Left colon (tissue), 2 donors: Measurements from ENCODE around the gene DENND4C. TPM values are rescaled to one million over a fixed set of nuclear protein-coding genes. Genes with fewer than 3 reads are reported as not detected.
"Not testable (repeated sequence)": the region's sequence is repeated elsewhere in the genome, so short reads cannot be mapped to it uniquely, and the experiment has no call there.

Experiments
- ATAC-seq: fragments of 200-7000 bp; cut with Tn5 transposase; one replicate; pipeline ENCODE4 v1.9.1; 2020; ENCODE audit warnings: mild to moderate bottlenecking, moderate library complexity
- DNase-seq, 2 donors: peaks; one replicate each; pipeline ENCODE4 v3.0.0-alpha.2; 2020
- intact Hi-C, 2 donors: fragments of 100-400 bp; cut with DNase I in 1 of 2; cut with micrococcal nuclease in 1 of 2; formaldehyde crosslinking; loops; one replicate each; pipeline versions ENCODE4 v1.11.2 to v1.14.0; 2022; cut with DNase I, micrococcal nuclease
- total RNA-seq, 2 donors: library from RNA; stranded (reverse); fragmentation: NEBNext Ultra II Directional; extraction: Animal tissue kit (Norgen Biotek cat#: 25700); gene quantifications; one replicate each; pipeline ENCODE4 v1.2.1, GENCODE V29; 2021
- donor health status: DM: no; HTN: no; CAD: no.
- donor health status: DM: yes; HTN: yes; CAD: no.

DENND4C gene
- total RNA-seq, 2 donors from 2014 or later: 59.6 to 67.0 TPM

DNA sequence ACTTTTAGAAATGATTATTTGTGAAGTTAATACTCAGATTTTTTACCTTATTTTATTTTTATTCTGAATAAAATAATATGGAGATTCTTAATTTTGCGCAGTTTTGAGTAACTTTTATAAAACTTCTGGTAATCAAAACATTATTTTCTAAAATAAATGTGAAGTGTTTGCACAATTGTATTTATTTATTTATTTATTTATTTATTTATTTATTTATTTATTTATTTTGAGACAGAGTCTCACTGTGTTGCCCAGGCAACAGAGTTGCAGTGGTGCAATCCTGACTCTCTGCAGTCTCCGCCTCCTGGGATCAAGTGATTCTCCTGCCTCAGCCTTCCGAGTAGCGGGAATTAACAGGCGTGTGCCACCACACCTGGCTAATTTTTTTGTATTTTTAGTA is 76.1 kb downstream of the DENND4C start:
- ATAC-seq (no peak), DNase-seq (no peak)
- intact Hi-C loops: loop anchor here in 1 of 2 donors (10.0 kb wide), 1 partner anchor 72 kb away; the partner anchor contains the start of gene DENND4C

DNA sequence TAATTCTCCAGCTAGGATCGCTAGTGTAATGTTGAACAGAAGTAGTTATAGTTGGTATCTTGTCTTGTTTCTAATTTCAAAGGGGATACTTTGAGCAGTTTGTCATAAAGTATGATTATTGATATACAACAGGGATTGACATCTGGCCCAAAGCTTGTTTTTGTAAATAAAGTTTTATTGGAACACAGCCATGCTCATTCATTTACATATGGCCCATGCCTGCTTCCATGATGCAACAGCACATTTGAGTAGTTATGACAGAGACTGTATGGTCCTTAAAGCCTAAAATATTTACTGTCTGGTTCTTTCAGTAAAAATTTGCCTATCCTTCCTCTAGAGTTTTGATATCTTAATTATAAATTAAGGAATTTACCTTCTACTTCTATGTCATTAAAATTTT is 79.8 kb downstream of the DENND4C start:
- no peak for DNase-seq
- no peak for ATAC-seq
- intact Hi-C loops: no loop called here

DNA sequence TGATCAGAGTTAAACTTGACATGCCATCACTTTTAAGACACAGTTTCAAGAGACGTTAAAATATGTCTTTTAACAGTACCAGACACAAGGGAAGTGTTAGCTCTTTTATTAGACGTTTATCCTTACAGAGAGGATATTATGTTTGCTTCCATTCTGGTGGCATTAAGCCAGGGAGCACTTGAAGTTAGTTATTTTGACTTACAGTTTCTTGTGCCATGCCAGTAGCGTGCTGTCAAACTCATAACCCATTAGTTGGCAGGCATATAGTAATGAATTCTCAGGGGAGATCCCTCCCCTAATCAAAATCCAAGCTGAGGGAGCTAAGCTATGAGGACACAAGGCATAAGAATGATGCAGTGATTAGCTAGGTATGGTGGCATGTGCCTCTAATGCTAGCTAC is 83.1 kb downstream of the DENND4C start:
- DNase-seq (no peak), ATAC-seq (no peak)
- intact Hi-C loops: no loop called here

DNA sequence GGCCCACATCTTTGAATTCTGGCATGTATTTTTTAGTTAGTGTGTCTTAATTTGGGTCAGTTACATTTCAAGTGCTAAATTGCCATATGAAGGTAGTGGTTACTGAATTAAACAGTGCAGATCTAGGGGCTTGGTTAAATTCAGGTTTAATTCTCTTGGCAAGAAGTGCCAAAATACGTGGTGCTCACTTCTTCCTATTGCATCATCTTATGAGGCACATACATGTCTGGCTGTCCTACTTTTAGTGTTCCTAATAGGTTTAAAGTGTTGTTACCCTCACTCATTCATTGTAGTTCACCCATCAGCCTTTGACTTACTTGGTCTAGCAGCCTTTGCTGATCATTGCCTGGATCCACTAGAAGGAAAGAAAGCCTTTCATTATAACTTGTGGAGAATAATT is 90.0 kb downstream of the DENND4C start:
- DNase-seq (no peak), ATAC-seq (no peak)
- intact Hi-C loops: no loop called here

DNA sequence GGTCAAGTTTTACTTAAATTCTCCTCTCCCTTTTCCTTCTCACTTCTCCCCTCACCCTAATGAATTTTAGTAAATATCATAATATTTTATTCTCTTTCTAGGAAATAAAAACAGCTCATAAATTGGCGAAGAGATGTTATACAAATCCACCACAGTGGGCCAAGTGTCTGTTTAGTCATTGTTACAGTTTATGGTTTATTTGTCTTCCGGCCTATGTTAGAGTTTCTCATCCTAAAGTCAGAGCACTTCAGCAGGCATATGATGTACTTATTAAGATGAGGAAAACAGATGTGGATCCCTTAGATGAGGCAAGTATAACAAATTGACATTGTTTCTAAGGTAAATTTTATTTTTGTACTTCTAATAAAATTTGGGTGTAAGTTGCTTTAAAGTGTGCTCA is 101.4 kb downstream of the DENND4C start:
- ATAC-seq (peak; percentile 76), DNase-seq (no peak)
- intact Hi-C loops: no loop called here

DNA sequence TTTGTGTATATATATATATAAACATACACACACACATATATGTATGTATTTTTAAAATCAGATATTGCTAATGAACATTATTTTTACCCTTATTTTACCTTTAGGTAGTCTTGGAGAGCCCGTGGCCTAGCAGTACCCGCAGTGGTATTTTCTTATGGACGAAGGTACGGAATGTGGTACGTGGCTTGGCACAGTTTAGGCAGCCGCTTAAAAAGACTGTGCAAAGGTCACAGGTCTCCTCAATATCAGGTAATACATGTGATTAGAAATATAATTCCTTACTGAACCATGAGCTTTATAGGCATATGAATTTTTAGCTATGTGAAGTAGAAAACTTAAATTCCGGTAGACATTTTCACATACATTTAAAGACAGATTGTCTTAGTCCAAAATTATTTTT is 105.7 kb downstream of the DENND4C start:
- no peak for ATAC-seq
- intact Hi-C loops: no loop called here
- DNase-seq: no peak

DNA sequence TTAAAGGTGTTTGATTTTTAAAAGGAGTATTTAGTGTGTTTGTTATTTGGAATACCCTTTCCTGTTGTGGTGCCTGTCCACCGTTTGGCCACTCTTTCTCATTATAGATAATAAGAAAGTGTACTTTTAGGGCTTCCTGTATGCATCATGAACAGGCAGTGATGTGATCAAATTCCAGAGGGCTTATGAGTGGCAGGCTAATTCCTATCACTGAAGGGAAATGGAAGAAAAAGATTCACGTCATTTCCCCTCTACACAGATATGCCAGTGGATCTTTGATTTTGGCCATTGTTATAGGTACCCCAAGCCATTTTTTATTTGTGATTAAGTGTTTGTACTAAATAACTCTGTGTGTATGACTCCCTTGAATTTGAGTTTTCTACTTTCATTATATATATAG is 112.5 kb downstream of the DENND4C start:
- intact Hi-C loops: no loop called here
- ATAC-seq: no peak
- no peak for DNase-seq

DNA sequence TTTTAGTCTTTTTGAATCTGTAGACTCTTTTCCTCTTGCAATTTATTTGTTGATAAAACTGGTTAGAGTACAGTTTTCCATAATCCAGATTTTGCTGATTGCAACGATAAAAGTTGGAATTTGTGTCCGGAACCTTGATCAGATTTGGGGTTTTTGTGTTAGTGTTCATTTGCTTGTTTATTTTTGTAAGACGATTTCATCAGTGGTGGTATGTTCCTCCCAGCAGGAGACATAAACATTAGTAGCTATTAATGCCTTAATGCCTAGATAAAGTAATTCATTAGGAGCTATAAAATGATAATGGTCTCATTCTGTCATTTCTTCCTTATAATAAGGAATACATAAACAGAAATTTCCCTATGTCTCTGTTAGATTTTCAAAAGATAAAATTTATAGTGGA is 128.2 kb downstream of the DENND4C start:
- intact Hi-C loops: no loop called here
- no peak for ATAC-seq
- no peak for DNase-seq

DNA sequence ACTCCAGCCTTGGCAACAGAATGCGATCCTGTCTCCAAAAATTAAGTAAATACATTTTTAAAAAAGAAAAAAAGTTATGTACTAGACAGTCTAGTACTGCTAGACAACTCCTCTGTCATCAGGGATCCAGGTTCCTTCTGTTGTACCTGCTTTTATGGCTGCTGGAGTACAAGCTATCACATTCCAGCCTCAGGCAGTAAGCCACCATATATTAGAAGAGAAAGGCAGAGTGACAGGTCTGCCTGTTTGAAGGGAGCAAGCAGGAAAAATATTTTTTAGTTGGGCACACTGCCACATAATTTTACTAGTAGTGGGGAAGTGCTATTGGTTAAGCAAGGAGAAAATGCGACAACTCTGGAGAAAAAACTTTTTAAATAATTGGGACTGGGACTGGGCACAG is 138.6 kb downstream of the DENND4C start:
- ATAC-seq (no peak), DNase-seq (no peak)
- intact Hi-C loops: no loop called here

DNA sequence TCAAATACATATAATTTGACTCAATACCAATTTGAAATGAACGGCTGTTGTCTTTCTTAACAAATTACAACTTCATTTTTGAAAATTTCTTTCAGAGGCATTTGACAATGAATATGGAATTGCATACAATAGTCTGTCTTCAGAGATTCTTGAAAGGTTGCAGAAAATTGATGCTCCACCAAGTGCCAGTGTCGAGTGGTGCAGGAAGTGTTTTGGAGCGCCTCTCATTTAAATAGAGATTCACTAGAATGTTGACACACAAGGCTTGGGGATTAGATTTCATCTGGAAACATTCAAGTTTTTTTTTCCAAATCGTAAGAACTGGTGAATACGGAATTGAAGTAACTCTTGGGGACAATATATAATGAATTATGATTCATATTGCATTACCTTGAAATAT is 141.4 kb downstream of the DENND4C start:
- intact Hi-C loops: no loop called here
- ATAC-seq (no peak), DNase-seq (no peak)

DNA sequence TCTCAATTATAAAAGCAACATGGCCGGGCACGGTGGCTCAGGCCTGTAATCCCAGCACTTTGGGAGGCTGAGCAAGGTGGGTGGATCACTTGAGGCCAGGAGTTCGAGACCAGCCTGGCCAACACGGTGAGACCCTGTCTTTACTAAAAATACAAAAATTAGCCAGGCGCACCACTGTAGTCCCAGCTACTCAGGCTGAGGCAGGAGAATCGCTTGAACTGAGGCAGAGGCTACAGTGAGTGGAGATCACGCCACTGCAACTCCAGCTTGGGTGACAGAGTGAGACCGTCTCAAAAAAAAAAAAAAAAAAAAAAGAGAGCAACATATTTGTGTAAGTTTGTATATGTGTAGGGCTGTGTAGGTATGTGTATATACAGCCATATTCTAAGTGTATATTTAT is 142.1 kb downstream of the DENND4C start:
- DNase-seq (no peak), ATAC-seq (no peak)
- intact Hi-C loops: no loop called here

DNA sequence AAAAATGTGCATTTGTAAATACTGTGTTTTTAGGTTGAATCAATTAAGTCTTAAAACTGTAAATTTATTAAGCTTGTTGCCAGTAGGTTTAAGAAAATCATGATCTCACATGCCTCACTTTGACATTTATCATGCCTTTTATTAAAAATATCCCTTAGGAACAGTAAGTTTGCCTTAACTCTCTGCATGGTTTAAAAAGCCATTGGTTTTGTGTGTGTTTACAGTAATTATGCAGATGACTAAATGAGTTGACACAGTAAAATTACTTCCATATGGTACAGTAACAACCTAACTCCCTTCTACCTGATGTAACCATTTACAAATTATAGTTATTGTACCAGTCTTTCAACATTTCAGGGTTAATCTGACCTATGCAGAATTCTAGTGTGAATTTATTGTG is 143.0 kb downstream of the DENND4C start:
- intact Hi-C loops: no loop called here
- ATAC-seq (no peak), DNase-seq (no peak)

DNA sequence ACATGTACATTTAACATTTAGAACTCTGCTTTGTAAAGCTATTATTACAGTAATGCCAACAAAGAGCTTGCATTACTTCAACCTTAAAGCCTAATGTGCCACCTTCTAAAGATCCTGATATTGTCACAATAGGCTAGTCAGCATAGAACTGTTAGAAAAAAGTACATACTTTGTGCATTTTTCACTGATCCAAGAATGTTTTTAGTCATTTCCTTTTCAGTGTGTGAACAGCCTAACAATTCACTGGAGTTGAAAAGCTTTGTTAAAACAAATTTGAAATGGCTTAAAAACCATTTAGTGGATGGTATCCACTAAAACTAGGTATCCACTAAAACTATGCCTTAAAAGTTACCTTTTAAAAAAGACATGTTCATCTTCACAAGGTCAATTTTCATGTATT is 145.0 kb downstream of the DENND4C start:
- ATAC-seq: no peak
- intact Hi-C loops: no loop called here

DNA sequence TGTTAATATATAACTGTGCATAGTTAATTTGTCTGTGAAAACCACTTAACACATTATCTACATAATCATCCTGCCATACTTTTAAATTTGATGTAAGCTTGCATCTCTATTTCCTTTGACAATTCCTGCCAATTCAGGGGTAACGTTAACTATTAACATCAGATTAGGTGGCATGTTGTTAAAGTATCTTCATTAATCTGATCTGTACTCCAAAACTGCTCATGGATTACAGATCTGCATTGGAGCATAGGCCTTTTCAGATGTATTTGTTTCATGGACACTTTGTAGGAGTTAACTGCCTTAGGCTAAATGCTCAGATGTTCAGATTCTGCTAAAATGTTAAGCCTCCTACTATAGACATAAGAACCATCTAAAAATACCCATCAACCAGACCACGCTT is 146.4 kb downstream of the DENND4C start:
- intact Hi-C loops: no loop called here
- DNase-seq: no peak
- ATAC-seq: no peak

More for the DNA sequence above, 145.0 kb downstream of the DENND4C start:
- no peak for DNase-seq

DNA sequence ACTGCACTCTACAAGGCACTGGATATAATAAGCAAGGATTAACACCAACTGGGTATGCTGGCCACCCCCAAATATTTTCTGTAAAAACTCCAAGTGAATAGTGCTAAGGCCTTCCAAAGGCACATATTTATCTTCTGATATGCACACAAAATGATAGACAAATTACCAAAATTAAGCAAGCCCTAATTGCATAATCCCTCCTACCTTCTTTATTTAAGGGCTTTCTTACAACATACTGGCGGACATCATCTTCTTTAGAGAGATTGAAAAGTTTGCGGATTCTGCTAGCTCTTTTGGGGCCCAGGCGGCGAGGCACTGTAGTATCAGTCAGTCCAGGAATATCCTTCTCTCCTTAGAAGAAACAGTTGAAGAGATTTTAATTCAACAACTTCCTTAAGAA is 147.7 kb downstream of the DENND4C start:
- no peak for ATAC-seq
- intact Hi-C loops: no loop called here
- DNase-seq: no peak

DNA sequence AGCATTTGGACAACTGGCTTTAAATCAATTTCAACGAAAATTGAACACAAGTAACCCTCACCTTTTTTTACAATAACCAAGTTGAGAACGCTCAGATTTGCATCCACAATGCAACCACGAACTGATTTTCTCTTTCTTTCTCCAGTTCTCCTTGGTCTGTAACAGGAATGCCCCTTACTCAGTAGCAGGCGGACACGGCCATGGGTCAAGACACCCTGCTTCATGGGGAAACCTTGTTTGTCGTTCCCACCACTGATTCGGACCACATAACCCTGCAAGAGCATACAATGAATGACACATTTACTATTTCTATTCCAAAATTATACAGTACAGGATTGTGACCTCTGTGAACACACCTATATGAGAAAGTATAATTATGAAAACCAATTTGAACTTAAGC is 148.2 kb downstream of the DENND4C start:
- intact Hi-C loops: no loop called here
- ATAC-seq (no peak), DNase-seq (no peak)

DNA sequence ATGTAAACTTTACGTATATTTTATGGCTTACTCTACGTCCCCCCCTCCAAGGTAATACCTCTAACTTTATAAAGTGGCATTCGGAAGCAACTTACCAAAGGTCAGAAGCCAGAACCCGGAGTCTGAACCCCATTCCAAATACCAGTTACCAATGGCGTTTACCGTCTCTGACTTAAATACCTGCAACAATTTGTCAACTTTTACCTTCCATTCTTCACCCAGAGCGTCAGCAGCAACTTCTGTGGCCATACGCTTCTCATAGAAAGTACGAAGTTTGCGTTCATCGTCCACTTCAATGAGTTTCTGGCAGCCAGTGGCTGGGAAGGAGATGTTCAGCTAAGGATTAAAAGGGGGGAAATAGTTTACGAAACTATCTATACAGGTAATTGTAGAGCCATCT is 148.8 kb downstream of the DENND4C start:
- peak; percentile 2 for ATAC-seq
- intact Hi-C loops: no loop called here
- DNase-seq: no peak

DNA sequence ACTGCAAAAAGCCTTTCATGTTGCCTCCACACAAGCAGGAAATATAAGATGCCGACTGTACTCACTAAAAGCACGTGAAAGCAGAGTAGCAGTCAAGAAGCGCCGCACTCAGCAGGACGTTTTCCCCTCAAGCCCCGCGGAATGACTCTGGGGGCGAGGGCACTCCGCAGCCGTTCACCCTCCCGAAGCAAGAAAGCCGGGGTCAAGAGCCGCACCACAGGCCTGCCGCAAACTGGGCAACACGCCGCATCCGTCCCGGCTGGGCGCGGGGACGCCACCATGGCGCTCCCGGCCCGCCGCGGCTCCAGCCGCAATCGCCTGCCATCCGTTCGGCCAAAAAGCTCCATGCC is 149.2 kb downstream of the DENND4C start:
- intact Hi-C loops: loop anchor here in 1 of 2 donors (10.0 kb wide), 1 partner anchor 75 kb away; no protein-coding TSS in a partner anchor
- DNase-seq: peak in 1 of 2 donors; percentile 38

DNA sequence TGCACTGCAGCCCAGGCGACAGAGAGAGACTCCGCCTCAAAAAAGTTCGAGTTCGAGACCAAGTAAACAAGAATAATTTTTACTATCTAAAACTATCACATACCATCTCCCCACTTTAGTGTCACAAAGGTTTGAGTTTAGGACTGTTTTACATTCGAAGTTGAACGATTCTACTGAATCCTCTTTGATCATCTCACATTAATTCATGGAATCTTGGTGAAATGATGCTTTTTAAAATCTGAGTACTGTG is 150.3 kb downstream of the DENND4C start:
- ATAC-seq (peak; percentile 1), DNase-seq (no peak)
- intact Hi-C loops: loop anchor here in 1 of 2 donors (10.0 kb wide), 1 partner anchor 74 kb away; no protein-coding TSS in a partner anchor

More for the DNA sequence above, 149.2 kb downstream of the DENND4C start:
- peak; percentile 47 for ATAC-seq

DNA sequence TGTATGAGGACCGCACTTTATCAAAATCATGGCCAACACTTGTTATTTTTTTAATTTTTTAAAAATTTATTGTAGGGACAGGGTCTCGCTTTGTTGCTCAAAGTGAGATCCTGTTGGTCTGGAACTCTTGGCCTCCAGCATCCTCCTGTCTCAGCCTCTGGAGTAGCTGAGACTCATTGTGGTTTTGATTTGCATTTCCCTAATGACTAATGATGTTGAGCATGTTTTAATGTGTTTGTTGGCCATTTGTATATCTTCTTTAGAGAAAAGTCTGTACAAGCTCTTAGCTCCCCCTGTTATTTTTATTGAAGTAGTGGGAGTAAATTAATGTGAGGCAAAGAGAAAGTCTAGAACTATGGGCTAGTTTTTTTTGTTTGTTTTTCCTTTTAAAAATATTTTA is 151.2 kb downstream of the DENND4C start:
- intact Hi-C loops: loop anchor here in 1 of 2 donors (10.0 kb wide), 1 partner anchor 73 kb away; no protein-coding TSS in a partner anchor
- ATAC-seq: no peak

DNA sequence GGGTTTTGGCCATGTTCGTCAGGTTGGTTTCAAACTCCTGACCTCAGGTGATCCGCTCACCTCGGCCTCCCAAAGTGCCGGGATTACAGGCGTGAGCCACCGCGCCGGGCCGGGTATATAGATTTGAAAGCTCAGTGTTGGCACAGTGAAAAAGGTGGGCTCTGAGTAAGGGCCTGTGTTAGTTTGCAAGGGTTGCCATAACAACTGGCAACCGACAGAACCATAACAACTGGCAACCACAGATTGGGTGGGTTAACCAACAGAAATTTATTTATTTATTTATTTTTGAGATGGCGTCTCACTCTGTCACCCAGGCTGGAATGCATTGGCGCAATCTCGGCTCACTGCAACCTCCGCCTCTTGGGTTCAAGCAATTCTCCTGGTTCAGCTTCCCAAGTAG is 154.7 kb downstream of the DENND4C start:
- ATAC-seq: not testable (repeated sequence)

More for the DNA sequence above, 151.2 kb downstream of the DENND4C start:
- no peak for DNase-seq

More for the DNA sequence above, 154.7 kb downstream of the DENND4C start:
- intact Hi-C loops: loop anchor here in 1 of 2 donors (10.0 kb wide), 1 partner anchor 70 kb away; no protein-coding TSS in a partner anchor
- not testable (repeated sequence) for DNase-seq
